ENCODE results near the gene RAB44.
A peak's percentile ranks its signal among the peaks of the same experiment; 100 is the strongest.

RAB44 gene

DNA sequence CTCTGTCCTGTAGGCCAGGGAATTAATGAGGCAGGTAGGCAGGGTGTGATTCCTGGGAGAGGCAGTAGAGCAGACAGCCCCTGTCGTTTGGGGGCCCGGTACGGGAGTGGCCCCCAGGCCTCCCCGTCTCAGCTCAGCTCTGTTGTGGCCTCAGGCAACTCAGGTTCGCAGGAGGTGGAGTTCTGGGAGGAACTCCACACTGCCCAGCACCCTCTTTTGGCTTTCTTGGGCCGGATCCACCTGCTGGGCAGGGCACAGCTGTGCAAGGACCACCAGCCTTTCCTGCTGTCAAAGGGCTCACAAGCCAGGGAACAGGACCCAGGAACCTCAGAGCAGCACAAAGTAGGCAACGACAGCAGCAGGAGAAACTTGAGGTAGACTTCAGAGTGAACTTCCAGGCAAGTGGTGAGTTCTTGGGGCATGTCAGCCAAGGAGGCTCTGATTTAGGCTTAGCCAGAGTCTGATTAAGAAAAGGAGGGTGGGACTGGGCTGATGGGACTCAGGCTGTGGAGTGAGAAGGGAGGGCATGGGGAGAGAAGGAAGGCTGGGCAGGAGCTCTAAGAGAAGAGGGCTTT lies 36.9 kb downstream of the RAB44 start:
- DNase-seq = no peak

DNA sequence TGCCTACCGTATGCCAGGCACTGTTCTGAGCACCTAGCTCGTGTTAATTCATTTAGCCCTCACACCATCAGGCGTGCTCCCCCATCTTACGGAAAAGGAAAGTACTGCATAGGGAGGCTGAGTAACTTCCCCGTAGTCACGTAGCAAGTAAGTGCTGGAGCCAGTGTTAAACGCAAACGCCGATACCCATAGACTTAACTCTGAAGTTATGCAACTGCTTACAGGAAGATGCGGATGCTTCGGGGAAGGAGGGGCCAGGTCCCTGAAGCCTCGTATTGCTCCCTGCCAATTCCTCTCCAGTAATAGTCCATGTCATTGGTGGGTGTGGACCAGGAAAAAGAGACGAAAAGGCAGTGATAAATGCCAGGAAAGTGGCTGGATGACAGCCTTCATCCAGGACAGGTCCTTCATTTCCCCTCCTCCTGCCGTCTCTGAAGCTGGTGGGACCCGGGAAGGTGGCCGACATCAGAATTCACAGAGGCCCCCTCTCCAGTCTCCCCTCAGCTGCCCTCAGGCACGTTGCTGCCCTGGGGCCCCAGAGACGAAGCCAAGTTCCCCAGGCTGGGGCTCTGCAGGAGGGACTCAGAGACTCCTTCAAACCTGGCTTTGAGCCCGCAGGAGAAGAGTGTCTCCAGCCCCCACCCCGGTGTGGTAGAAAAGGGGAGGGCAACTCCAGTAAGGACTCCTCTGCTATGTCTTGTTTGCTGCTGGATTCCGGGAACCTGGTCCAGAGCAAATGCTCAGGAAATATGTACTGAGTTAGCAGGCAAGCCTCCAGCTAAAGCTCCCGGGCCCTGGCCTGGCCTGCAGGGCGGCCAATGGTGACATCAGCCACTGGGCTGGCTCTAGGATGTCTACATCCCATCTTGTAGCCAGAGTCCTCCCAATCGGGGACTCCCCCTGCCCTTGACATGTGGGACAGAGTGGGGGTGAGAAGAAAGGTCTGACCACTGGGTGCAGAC lies 37.8 kb downstream of the RAB44 start:
- DNase-seq = peak; percentile 65

DNA sequence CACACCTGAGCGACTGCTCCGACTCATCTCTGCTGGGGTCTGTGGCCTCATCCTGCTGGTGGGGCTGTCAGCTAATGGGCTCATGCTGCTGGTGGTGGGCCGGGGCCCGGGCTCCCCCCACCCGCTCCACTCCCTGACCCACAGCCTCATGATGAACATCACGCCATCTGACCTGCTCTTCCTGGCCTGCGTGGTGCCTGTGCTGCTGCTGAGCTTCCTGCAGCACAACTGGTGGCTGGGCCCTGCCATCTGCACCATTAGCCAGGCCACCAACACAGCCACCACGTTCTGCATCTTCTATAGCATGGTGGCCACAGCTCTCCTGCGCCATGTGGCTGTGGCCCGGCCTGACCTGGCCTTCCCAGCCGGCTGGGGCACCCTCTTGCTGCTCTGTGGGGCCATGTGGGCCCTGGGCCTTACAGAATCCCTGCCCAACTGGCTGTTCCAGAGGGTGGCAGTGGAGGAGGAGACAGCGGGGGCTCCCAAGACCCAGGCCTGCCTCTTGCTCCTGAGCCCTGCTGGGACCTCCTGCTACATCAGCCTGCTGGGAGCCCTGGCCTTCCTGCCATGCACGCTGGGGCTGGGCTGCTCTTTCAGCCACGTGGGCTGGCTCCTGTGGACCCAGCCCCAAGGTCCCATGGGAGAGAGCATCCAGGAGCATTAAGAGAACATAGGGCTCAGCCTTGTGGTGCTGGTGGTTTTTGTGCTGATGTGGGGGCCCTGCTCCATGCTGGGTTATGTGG lies 39.6 kb downstream of the RAB44 start:
- no peak for DNase-seq

DNA sequence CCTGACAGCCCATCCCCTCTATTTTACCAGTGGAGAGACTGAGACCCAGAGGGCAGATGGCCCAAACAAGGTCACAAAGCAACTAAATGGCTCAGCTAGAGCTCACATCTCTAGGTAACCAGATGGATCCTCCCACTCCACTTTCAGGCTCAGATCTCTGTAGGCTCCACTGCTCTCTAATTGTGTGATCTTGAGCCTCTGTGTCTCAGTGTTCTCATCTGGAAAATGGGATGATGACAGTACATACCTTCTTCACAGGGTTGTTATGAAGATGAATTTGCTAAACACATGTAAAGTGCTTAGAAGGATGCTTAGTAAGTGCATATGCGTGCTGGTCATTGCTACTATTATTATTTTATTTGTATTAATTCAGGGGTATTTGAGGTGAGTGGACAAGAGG lies 40.5 kb downstream of the RAB44 start:
- no peak for DNase-seq

DNA sequence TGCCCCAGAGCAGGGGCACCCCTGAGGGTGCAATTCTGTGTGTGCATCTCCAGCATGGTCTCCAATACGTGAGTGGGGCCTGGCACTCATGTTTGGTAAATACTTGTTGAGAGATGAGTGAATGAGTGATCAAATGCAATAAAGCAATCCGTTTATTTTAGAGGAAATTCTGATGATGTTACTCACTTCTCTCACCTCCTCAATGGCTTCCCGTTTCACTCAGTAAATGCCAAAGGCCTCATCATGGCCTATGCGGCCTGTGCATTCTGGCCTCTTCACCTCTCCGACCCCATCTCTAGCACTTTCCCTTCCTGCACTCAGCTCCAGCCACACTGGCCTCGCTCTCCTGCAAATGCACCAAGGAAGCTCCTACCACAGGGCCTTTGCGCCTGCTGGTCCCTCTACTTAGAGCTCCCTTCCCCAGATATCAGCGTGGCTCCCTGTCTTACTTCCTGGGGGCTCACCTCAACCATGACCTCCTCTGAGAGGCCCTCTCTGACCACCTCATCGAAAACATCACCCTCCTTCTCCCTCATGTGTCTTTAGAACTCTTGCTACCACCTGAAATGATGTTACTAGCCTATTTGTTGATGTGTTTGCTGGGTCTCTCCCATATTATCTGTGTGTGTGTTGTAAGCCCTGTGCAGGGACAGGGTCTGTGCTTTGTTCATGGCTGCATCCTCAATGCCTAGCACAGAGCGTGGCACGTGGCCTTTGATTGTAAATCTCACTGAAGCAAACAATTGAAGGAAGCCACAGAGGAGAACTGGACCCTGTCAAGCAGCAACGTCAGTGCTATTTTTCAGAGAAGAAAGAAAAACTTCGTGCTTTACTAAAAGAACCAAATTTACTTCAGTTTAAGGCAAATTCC lies 42.6 kb downstream of the RAB44 start:
- DNase-seq = no peak

DNA sequence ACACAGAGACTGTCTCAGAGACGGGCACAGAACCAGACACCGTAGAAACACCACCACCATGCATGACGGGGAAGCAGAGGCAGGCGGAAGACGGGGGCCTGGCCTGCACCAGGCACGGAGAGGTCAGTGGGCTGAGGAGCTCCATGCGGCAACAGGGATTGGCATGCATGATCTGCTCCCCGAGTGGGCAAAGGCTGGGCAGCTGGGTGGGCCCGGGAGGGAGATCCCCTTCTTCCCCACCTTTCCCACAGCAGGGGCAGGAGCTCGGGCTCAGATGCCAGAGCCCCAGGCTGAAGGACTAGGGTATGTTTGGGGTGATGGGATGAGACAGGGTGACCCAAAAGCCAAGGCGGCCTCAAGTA lies 43.2 kb downstream of the RAB44 start:
- no peak for DNase-seq

DNA sequence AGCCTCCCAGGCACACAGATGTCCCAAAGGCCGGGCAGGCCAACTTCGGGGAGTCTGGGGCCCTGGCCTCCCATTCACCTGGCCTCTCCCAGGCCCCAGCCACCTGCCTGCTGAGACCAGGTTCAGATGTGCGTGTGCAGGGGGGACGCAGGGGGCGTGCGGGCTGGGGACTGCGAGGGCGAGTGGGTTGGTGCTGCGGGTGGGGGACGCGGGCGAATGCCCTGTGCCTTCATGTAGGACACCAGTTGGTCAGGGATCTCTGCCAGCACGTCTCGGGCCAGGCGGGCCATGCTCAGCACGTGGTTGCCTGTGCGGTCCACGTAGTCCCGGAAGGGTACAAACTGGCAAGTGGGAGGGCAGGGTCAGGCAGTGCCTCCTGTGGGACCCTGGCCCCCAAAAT lies 44.5 kb downstream of the RAB44 start:
- no peak for DNase-seq

DNA sequence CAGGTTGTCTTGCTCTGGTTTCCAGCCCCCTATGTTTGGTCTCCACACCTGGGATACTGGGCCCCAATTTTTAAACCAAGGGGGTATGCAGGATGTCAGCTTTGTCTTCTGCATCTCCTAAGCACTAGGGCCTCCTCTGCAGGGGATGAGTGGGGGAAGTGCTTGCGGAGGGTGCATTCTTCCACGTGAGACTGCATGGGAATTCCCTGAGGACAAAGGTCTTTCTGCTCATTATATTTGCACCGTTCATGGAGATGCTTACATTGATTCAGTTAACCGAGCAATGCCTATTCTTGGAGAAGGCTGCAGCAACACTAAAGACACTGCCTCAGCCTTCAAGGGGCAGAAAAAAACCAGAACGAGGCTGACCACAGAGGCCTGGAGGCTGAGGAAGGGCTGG lies 45.4 kb downstream of the RAB44 start:
- DNase-seq = no peak

DNA sequence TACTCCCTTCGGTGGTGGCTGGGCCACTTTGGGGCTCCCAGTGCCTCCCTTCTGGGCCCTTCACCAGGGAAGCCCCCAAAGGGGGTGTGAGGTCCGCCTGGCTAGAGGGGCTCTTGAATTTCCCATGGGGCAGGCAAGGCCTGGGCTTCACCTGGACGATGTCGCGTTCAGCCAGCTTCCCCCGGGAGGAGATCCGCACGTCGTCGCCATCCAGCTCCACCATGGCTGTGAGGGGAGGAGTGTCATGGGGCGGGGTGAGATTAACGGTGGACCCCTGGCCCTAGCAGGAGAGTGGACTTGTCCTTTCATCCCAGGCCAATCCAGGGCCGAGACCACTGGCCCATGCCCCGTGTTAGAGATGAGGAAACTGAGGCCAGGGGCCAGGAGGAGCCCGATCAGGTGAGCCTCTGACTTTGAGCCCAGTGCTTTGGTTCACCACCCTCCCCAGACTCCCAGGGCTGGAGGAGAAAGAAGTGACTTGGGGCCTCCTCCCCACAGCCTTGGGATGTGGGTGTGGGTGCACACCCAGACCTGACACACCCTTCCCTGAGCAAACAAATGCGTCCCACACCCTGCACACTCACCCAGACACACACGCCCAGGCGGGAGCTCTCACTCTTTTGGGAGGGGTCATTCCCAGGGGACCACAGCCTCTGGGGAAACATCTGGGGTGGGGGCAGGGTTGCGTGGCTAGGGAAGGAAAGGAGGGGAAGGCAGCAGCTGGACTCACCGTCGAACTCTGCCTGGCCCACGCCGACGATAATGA lies 46.1 kb downstream of the RAB44 start:
- DNase-seq = no peak

DNA sequence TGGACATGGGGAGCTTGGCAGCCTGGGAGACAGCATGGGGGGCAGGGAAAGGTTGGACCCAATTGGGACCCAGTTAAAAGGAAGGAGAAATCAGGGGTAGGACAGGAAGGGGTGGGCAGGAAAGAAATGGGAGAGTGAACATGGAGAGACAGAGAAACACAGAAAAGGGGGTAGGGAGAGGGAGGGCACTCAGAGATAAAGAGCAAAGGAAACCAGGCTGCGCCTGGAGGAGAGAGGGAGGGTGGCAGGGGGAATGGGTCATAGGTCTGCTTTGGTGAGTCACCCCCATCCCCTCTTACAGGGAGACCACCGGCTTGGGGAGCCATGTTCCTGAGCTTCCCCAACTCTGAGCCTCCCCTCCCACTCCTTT lies 46.7 kb downstream of the RAB44 start:
- no peak for DNase-seq

DNA sequence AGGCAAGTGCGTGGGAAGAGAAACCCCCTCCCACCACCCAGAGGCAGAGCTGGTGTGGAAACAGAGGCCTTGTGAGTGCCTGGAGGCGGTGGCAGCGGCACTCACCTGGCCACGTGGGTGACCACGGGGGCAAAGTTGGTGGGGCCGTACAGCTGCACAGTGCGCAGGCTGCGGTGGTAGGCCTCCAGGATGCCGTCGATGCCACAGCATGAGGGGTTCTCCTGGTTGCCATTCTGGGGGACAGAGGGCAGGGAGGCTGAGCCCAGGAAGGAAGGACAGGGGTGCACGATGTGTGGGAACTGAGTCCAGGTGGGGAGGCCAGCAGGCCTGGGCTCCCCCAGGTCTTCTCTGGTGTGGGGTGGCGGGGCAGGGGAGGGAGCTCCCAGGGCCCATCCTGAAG lies 47.7 kb downstream of the RAB44 start:
- no peak for DNase-seq

DNA sequence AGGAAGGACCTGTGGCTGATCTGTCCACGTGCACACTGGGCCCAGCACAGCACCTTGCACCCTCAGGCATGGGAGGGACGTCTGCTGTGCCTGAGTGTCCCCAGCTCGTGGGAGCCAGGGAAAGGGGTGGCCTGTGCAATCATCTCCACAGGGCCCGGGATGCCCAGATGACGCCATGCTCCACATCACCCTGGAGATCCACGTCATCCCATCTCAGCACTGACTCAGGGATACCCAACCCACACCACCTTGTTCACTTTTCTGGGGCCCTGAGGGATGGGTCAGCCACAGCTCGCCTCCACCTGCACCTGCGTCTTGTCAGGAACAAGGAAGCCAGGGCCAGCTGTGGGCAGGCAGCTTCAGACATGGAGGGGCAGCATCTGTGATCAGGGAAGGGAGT lies 48.2 kb downstream of the RAB44 start:
- DNase-seq = no peak

DNA sequence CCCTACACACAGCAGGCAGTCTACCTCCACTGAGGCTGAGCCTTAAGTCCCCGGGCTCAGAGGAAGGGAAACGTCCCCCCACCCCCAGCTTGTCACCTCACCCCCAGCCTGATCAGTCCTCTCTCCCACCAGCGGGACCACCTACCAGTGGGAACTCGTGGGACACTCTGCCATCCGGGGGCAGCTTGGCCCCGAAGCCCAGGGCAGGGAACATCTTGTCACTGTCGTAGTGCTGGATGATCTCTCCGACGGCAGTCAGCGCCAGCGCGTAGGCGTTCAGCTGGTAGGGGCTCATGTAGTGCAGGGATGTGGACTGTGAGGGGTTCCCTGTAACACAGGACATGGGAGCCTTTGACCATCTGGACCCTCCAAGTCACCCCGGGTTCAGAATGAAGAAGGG lies 48.6 kb downstream of the RAB44 start:
- DNase-seq = no peak

DNA sequence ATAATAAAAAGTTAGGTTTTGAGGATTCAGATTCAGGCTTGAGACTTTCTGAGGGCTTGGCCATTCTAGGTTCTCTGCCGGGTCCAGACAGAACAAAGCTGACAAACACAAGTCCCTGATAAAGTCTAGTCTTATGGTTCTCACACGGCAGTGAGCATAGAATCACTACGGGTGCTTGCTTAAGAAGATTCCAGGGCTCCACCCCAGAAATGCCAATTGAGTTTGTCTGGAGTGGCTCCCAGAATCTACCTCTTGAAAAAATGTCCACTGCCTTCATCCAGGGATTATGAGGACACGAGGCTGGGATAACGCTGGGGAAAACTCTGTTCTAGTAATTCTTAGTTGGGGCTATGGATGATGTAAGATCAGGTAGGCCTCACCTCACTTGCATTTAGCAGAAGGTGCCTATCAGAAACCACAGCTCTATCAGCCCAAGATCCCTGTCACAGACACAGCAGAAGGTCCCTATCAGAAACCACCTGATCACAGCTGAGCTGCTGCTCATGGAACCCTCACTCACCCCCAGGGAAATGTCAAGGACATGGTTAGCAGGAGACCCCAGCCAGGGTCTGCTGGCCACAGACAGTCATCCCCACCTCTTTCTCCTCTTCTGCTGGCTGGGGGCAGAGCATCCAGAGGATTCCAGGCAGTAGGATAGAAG lies 52.3 kb downstream of the RAB44 start:
- no peak for DNase-seq

DNA sequence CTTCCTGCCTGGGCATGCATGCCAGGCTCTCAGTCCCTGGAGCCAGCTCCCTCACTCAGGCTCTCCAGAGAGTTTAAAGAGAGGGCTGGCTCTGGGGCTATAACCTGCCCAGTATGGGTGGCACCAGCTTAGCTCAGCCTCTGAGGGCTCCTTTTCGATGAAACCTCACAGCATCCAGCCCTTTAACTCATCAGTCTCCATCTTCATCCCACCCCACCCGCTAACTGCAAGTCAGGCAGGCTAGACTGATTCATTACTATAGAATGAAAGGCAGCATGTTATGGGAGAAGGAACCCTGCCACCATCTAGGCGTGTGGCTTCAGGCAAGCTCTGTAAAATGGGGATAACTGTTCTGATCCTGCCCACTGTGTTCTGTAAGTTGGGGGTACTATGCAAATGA lies 53.5 kb downstream of the RAB44 start:
- DNase-seq = no peak

DNA sequence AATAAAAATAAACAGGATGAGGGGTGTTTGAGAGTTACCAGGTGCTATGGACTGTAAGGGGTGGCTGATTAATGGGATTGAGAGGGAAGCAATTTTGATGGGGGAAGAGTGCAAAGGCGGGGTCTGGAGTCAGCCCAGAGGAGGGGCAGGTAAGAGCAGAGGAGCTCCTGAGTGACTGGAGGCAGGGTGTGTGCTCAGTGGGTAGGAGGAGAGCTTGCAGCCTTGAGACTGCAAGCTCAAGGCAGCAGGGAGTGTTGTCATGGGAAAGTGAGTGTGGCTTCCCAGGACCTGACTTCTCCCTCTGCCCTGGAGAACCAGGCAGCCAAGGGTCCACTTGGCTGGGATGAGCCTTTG lies 54.2 kb downstream of the RAB44 start:
- peak; percentile 96 for DNase-seq

DNA sequence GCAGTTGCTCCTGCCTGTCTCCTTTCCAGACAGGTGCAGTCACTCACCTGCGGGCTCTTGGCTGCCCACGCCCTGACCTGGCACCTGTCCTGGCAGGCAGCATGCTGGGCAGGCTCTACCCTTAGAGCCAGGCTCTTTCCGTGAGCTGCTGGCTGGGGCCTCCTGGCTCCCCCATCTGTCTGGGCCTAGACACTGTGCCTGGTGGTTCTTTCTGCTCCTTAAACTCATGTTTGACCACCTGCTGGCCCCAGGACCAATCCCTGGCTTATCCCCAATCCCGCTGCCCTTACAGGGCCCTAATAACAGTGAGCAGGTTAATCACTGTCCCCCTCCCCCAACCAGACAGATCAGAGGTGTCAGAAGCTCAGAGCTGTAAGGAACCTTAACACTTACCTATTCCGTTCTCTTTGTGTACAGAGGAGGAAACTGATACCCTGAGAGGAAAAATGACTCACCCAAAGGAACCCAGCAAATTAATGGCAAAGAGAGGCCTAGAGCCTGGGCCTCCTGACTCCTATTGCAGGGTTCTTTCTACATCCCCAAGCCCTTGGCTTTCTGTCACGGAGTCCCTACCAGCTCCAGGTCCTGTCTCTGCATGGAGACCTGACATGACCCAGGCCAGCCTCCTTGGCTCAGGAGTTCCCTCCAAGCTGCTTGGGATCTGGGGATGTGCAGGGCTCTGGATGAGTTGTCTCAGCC lies 54.7 kb downstream of the RAB44 start:
- peak; percentile 67 for DNase-seq

DNA sequence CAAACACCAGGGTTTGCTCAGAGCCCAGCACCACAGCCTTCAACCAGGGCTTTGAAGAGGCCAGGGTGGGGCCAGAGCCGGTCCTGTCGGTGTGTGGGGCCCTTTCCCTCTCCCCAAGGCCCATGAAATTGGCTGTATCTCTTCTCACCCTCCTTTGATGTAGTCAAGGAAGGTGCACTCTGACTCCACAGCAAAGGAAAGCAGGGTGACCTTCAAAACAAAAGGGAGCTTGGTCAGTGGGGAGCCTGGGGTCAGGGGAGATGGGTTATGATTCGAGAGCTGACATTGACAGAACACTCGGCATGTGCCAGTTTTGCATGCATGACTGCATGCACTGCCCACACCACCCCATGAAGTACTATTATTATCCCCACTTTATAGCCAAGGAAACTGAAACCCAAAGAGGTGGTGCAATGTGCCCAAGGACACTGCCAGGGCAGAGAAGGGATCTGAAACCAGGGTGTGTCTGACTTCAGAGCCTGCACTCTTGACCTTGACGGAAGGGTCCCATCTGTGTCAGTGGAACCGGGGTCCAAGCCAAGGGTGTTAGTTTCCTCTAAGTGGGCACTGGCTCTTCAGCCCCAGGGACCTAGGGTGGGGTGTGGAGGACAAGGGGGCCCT lies 55.4 kb downstream of the RAB44 start:
- DNase-seq = no peak

DNA sequence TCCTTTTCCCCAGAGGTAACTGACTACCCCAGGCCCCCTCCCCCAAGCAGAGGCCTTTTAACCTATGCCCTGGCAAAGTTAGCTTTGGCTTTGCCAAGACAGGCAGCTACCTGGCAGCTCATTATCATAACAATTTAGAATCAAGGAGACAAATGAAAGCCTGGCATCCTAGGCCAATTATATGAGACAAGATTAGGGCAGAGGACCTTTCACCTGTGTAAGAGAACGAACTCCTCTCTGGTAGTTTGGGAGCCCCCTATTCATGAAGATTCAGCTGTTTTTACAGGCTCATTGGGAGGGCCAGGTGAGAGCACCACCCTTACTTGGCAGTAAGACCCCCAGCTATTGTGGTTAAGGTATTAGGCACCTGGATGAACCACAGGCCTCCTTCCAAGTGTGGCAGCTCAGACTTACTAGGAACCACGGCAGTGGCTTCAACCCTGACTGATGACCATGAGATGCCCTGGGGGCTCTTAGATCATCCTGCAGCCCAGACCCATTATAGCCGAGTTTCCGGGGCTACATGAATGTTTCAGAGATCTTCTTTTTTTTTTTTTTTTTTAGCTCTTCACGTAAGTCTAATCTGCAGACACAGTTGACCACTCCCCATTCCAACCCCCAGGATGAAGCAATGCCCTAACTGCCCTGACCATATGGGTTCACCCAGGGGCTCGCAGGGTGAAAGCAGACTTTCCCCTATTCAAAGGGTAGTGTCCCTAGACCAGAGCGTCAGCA lies 56.2 kb downstream of the RAB44 start:
- peak; percentile 26 for DNase-seq

Measured in DMS79 (cell line).